Left ventricle myocardium superior (tissue), 1 donor: ENCODE results near the gene RBM5. TPM values are rescaled to one million over a fixed set of nuclear protein-coding genes. Genes with fewer than 3 reads are reported as not detected.

Experiments used
- ATAC-seq: fragments of 200-7000 bp; cut with Tn5 transposase; one replicate; pipeline ENCODE4 v1.9.1; 2020; ENCODE audit warnings: mild to moderate bottlenecking, moderate library complexity
- DNase-seq: peaks from one replicate; pipeline ENCODE4 v3.0.0-alpha.2; 2020
- intact Hi-C: fragments of 100-400 bp; cut with micrococcal nuclease; formaldehyde crosslinking; loops from one replicate; pipeline ENCODE4 v1.11.0; 2022
- total RNA-seq: library from RNA; stranded (reverse); fragmentation: NEBNext Ultra II Directional; extraction: Animal tissue kit (Norgen Biotek cat#: 25700); gene quantifications from one replicate; pipeline ENCODE4 v1.2.1, GENCODE V29; 2021
- donor health status: DM: no; HTN: yes; CAD: no; lungs with severe emphysema.

Gene RBM5
- total RNA-seq, 1 donor from 2014 or later, result 73.8 TPM

DNA sequence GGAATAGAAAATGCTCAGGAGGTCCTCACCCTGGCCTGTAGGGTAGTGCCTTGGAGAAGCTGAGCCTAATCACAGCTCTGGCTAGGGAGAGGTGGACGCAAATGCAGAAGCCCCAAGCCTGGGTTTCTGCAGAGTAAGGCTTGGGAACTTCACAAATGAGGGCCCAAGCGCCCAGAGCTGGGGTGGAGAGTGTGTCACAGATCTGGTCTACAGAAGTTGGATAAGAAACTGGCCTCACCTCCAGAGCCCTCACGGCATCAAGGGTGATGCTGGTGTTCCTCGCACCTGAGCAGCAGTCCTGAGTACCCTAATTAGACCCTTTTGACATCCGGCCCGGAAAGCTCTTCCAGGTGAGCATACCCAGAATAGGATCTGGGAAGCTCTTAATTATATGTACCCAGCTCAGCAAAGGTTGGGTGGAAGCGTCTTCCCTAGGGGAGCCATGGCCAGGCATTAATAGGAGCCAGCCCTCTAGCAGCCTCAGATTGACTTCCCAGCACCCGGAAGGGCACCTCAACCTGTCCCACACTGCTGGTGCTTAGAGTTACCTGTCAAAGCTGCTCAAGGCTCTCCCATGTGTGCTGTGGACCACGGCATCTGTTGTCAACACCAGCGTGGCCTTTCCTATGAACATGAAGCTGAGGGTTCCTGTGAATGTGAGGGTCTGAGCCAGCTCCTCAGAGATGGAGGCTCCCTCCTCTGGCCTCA lies 31.8 kb downstream of the RBM5 start:
- DNase-seq (no peak), ATAC-seq (peak; percentile 3)
- intact Hi-C loops, result loop anchor here (5.0 kb wide), 1 partner anchor 67 kb away; no protein-coding TSS in a partner anchor

DNA sequence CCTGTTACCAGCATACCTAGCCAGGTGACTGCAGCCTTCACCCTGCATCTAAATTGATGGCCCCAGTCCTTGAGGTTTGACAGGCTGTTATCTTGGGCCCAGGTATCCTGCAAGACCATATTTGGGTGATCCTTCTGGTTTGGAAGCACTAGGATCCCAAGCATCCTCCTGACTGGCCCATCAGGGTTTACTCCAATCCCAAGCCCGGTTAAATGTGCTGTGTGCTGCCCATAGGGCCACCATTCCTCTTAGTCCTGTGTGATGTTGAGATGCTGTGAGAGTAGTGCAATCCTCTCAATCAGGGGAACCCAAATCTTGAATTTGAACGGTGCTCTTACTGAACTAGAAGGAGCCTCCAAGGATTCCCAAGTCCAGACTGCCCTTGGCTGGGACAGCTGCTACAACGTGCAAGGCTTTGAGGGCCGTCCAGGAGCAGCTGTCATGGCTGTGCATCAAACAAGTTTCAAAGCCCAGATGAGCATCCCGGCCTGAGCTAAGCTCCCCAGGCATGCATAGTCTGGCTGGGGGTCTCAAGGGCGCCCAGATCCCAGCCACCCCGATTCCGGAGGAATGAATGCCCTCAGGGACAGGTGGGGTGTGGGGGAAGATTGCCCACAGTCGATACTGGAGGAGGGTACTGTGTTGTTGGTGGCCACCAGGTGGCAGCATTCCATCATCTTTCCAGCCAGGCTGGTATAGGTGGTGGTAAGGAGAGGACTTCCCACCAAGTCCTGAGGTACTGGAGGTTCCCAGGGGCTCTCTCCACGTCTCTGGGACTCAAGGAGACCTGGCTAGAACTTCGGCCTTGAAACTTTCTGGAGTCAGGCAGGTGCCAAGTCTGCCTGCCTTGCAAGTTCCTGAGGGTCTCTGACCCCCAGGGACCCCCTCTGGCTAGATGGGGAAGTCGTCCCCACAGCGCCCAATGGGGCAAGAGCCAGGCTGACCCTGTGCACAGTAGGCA lies 32.6 kb downstream of the RBM5 start:
- intact Hi-C loops, result loop anchor here (5.0 kb wide), 1 partner anchor 66 kb away; no protein-coding TSS in a partner anchor
- DNase-seq (peak; percentile 77), ATAC-seq (peak; percentile 83)

DNA sequence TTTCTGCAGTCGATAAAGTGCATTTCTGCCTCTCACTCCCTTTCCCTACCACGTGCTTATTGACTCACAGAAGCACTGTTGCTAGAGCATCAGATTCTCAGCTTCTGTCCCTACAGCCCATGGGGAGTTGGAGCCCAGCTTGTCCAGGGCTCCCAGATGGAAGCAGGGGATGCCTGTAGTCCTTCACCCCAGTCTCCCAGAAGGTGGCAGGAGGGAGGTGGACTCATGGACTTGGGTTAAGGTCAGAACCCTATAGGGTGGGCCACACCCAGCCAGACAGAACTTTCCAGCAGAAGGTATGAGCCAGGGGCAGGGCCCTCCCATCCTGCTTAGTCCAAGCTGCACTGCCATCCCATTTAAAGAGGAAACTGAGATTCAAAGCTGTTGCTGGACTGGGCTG lies 33.4 kb downstream of the RBM5 start:
- intact Hi-C loops, result loop anchor here (5.0 kb wide), 1 partner anchor 65 kb away; no protein-coding TSS in a partner anchor

GRCh38 chr3:50122661-50123391 lies 34.1 kb downstream of the RBM5 start:
- intact Hi-C loops, result loop anchor here (5.0 kb wide), 1 partner anchor 64 kb away; no protein-coding TSS in a partner anchor
- DNase-seq, result no peak
- no peak for ATAC-seq

More for the DNA sequence above, 33.4 kb downstream of the RBM5 start:
- ATAC-seq (peak; percentile 5), DNase-seq (no peak)

GRCh38 chr3:50123394-50124051 lies 34.8 kb downstream of the RBM5 start:
- intact Hi-C loops, result loop anchor here (5.0 kb wide), 1 partner anchor 64 kb away; no protein-coding TSS in a partner anchor

DNA sequence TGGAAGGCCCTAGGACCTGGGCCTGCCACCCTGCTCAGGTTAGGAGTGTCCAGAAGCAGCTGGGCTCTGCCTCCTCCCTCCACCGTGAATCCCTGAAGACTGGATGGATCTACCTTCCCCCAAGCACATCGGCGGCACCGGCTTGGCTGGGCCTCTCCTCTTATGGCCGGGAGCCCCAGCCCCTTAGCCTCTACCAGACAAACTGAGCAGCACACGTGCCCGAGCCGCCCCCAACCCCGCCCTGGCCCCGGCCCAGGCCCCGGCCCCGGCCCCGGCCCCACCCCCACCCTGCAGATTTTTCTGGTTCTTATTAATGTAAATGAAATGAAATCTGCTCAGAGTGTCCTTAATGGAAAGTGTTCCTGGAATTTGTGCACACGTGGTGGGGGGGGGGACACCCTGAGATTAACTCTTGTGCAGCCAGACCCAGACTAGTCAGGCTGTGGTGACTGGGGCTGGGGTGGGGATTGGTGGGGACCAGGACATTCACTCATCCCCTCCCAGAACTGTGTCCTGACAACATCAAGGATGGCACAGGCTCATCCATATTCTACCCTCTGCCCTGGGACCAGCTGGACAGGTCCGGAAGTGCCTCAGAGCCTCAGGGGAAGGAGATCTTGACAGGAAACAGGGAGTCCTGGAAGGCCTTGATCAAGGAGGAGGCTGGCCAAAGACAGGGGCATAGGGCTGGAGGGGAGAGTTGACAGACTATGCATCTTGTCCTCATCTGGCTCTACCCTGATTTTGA lies 35.5 kb downstream of the RBM5 start:
- DNase-seq, result no peak
- no peak for ATAC-seq
- intact Hi-C loops, result loop anchor here (5.0 kb wide), 1 partner anchor 63 kb away; no protein-coding TSS in a partner anchor

More at GRCh38 chr3:50123394-50124051, 34.8 kb downstream of the RBM5 start:
- ATAC-seq (no peak), DNase-seq (no peak)

- intact Hi-C loops, result loop anchor here (5.0 kb wide), 1 partner anchor 63 kb away; no protein-coding TSS in a partner anchor
- ATAC-seq (no peak), DNase-seq (no peak)
Observed at GRCh38 chr3:50124800-50125178, 36.1 kb downstream of the RBM5 start.

DNA sequence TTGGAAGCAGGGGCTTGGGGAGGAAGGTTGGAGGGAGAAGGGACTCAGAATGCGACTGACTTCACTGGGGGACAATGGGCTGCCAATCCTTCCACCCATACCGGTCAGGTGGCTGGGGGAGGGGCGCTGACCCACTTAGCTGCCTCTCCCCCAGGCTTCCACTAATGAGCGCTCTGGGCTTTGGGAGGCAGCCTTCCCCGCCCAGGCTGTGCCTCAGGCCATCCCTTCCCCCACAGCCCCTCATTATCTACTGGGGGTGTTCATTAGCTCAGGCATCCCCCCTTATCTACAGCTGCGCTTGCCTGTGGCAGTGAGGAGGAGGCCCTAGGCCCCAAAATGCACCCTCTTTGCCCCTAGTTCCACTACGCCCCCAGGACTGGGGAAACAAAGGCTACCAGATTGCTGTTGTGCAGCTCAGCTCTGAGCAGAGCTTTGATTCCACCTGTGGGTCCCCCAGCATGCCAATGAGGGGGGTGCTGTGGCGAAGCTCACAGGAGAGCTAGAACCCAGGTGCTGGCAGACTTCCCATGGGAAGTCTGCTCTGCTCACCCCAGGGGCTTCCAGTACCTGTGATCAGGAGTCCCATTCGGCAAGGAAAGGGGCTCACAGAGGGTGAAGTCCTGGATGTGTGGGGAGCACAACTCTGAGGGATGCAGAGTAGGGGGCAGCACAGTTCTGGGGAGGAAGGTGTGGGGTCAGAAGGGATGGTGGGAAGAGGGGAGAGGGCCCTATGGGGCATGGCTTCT lies 37.0 kb downstream of the RBM5 start:
- ATAC-seq (no peak), DNase-seq (no peak)
- intact Hi-C loops, result no loop called here

- intact Hi-C loops, result no loop called here
- no peak for ATAC-seq
- DNase-seq, result no peak
Observed at GRCh38 chr3:50126287-50127211, 37.8 kb downstream of the RBM5 start.

GRCh38 chr3:50127251-50127691 lies 38.6 kb downstream of the RBM5 start:
- ATAC-seq (no peak), DNase-seq (no peak)
- intact Hi-C loops, result no loop called here

- DNase-seq (no peak), ATAC-seq (no peak)
- intact Hi-C loops, result no loop called here
Observed at GRCh38 chr3:50128001-50128400, 39.3 kb downstream of the RBM5 start.

DNA sequence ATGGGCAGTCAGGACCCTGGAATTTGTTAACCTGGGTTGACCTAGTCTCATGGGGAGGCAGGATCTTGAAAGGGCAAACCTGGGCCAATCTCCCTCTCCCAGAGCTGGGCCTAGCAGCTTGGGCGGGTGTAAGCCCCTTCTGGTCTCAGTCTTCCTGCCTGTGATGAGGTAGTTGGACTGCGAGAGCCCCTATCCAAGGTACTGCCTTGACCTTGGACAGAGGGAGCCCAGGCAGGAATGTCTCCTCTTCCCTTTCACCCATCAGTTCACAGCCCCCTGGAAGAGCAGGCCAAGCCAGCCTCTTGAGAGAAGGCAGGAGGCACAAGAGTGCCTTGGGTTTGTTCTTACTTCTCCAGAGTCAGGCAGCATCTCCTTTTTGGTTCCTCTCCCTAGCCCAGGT lies 41.7 kb downstream of the RBM5 start:
- no peak for ATAC-seq
- DNase-seq, result no peak
- intact Hi-C loops, result no loop called here

DNA sequence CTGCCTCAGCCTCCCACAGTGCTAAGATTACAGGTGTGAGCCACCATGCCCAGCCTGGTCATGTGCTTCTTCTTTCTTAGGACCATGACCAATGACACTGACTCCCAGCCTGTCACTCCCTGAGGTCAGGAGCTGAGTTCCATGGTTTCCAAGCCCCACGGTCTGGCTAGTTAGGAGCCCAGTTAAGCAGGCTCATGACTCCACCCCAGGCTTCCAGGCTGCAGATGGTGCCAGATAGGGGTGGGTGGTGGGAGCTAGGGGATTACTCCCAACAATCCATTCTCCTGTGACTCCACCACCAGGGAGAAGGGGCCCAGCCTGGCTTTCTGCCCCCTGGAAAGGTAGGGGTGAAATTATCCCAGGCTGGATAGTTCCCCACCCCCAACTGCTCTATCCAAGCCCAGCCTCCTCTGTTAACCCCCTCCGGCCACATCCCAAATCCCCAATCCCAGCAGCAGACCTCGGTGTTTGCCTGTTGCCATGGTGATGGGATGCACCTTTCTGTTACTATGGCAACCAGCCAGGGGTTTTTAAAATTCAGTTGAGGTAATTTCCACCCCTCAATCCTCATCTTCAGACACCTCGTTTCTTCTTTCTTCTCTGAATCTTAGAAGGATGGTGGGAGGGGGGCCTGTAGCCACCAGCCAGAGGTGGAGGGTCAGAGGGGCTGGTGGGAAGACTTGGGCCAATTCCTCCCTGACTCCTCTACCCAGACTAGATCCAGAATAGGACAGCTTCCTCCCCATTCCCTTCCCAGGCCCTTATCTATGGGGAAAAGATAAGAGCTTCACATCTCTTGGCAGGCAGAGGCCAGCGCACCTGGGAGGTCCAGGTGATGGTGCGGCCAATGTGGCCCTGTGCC lies 43.9 kb downstream of the RBM5 start:
- intact Hi-C loops, result no loop called here
- ATAC-seq (no peak), DNase-seq (no peak)

DNA sequence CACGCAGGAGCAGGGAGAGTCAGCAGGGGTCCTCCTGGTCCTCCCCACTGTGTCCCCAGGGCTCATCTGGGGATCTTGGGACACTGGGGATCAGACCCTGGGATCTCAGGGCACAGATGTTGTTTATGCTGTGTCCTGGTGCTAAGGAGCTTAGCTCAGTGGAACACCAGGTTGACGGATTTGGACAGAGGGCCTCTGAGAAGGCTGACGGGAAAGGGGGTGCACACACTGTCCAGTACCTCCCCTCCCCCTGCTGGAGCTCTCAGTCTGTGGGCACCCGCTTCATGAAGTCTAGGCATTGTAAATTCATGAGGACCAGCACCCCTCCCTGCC lies 44.5 kb downstream of the RBM5 start:
- intact Hi-C loops, result no loop called here
- DNase-seq (no peak), ATAC-seq (no peak)

GRCh38 chr3:50134367-50134766 lies 45.6 kb downstream of the RBM5 start:
- ATAC-seq, result no peak
- DNase-seq, result no peak
- intact Hi-C loops, result no loop called here
